Activated B cell treated with CpG ODN at 0.5 μM for 24 hours (primary cell): Measurements from ENCODE around the gene WDR70. TPM values are rescaled to one million over a fixed set of nuclear protein-coding genes. Genes with fewer than 3 reads are reported as not detected.

Experiments
- ATAC-seq: fragments of 200-7000 bp; cut with Tn5 transposase; one replicate; pipeline ENCODE4 v1.10.0; 2021; ENCODE audit warnings: low read depth, mild to moderate bottlenecking, moderate library complexity
- CTCF ChIA-PET: fragments of 350-600 bp; sonication (Branson Sonifier 250); formaldehyde crosslinking; loops from one replicate; lab custom pipeline; 2021; ENCODE audit warnings: antibody characterized with exemption; lab: Charles Lee
- POLR2A ChIA-PET: fragments of 350-600 bp; sonication (Branson Sonifier 250); formaldehyde crosslinking; loops from one replicate; lab custom pipeline; 2021; ENCODE audit warnings: antibody characterized with exemption; lab: Charles Lee
- DNase-seq: peaks from one replicate; pipeline ENCODE4 v3.0.0; 2022
- H3K27ac Mint-ChIP-seq: one replicate; pipeline ENCODE4 v1.8.0; 2020; ENCODE audit warnings: mixed read lengths
- H3K27me3 Mint-ChIP-seq: one replicate; pipeline ENCODE4 v1.8.0; 2021; ENCODE audit warnings: mixed read lengths
- H3K36me3 Mint-ChIP-seq: one replicate; pipeline ENCODE4 v1.8.0; 2021; ENCODE audit warnings: low read depth, mixed read lengths
- H3K4me1 Mint-ChIP-seq: one replicate; pipeline ENCODE4 v1.8.0; 2021; ENCODE audit warnings: mixed read lengths
- H3K4me3 Mint-ChIP-seq: one replicate; pipeline ENCODE4 v1.8.0; 2020; ENCODE audit warnings: mild to moderate bottlenecking, mixed read lengths
- H3K9me3 Mint-ChIP-seq: one replicate; pipeline ENCODE4 v1.8.0; 2020; ENCODE audit warnings: mixed read lengths
- CTCF ChIP-seq: fragments of 200-600 bp; IDR thresholded peaks from one replicate; pipeline ENCODE4 v1.8.0; 2022; ENCODE audit warnings: antibody characterized with exemption, mild to moderate bottlenecking
- intact Hi-C: fragments of 100-400 bp; cut with micrococcal nuclease; formaldehyde crosslinking; loops from one replicate; pipeline ENCODE4 v1.15.1; 2024
- total RNA-seq: library from RNA; stranded (reverse); gene quantifications from 2 replicates; pipeline ENCODE4 v1.2.3, GENCODE V29; 2022

WDR70 gene
- total RNA-seq, 1 donor from 2014 or later = 58.6 TPM

DNA sequence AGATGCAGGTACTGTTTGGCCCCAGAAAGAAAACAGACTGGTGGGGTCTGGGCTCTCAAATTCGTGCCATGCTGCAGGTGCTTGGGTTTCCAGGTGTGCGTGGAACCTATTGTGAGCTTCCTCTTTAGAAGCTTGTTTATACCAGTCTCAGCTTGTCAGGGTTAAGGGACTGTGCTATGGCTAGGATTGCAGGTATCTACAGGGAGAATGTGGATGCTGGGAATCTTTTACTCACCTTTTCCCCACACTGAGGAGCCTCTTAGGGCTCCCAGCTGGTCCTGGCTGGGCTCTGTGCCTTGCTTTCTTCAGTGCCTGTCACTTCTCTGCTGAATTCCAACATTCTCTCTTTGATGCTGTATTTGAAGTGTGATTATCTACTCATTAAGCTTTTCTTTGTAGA, 111.8 kb downstream of the WDR70 start:
- DNase-seq (no peak), ATAC-seq (no peak)
- Mint-ChIP-seq H3K27ac (no peak overlapping the region), H3K36me3 (peaks cover 58% of the 10 kb centered on the region), H3K4me1 (no peaks in the 10 kb centered on the region), H3K4me3 (no peak overlapping the region), H3K27me3 (no peaks in the 10 kb centered on the region), H3K9me3 (peaks cover 12% of the 10 kb centered on the region)
- intact Hi-C loops = no loop called here
- no peak for TF ChIP-seq CTCF
- CTCF ChIA-PET = no interaction called here
- POLR2A ChIA-PET = no interaction called here

GRCh38 chr5:37492778-37493555, 113.8 kb downstream of the WDR70 start:
- no peak overlapping the region for H3K27ac Mint-ChIP-seq
- DNase-seq (no peak), ATAC-seq (no peak)
- intact Hi-C loops = no loop called here
- H3K9me3 Mint-ChIP-seq = peaks cover 7% of the 10 kb centered on the region
- no peak for TF ChIP-seq CTCF
- H3K4me3 Mint-ChIP-seq = no peak overlapping the region
- H3K36me3 Mint-ChIP-seq = peaks cover 57% of the 10 kb centered on the region
- H3K4me1 Mint-ChIP-seq = no peaks in the 10 kb centered on the region
- POLR2A ChIA-PET = no interaction called here
- CTCF ChIA-PET = no interaction called here
- H3K27me3 Mint-ChIP-seq = no peaks in the 10 kb centered on the region

DNA sequence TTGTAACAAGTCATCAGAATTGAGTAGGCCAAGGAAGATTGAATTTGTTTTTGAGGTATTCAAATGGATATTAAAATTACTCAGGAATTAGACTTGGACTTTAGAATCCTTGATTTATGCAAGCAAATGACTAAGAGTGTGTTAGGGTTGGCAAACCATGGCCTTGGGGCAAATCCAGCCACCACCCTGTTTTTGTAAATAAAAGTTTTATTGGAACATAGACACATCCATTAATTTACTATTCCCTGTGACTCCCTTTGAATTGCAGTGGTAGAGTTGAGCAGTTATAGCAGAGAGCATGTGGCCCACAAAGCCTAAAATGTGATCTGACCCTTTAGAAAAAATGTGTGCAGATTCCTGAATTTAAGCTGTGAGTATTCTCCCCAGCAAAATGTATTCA, 115.6 kb downstream of the WDR70 start:
- H3K9me3 Mint-ChIP-seq = no peaks in the 10 kb centered on the region
- ChIA-PET POLR2A (no interaction called here), CTCF (no interaction called here)
- peaks cover 57% of the 10 kb centered on the region for H3K36me3 Mint-ChIP-seq
- ATAC-seq = no peak
- H3K27ac Mint-ChIP-seq = no peak overlapping the region
- H3K4me3 Mint-ChIP-seq = no peak overlapping the region
- intact Hi-C loops = no loop called here
- no peaks in the 10 kb centered on the region for H3K27me3 Mint-ChIP-seq
- no peak for TF ChIP-seq CTCF
- no peaks in the 10 kb centered on the region for H3K4me1 Mint-ChIP-seq
- DNase-seq = no peak

GRCh38 chr5:37495210-37495609, 116.1 kb downstream of the WDR70 start:
- H3K9me3 Mint-ChIP-seq = no peaks in the 10 kb centered on the region
- no peaks in the 10 kb centered on the region for H3K27me3 Mint-ChIP-seq
- ATAC-seq (no peak), DNase-seq (no peak)
- TF ChIP-seq CTCF = no peak
- ChIA-PET POLR2A (no interaction called here), CTCF (no interaction called here)
- H3K27ac Mint-ChIP-seq = no peak overlapping the region
- peaks cover 54% of the 10 kb centered on the region for H3K36me3 Mint-ChIP-seq
- intact Hi-C loops = no loop called here
- no peak overlapping the region for H3K4me3 Mint-ChIP-seq
- H3K4me1 Mint-ChIP-seq = no peaks in the 10 kb centered on the region

DNA sequence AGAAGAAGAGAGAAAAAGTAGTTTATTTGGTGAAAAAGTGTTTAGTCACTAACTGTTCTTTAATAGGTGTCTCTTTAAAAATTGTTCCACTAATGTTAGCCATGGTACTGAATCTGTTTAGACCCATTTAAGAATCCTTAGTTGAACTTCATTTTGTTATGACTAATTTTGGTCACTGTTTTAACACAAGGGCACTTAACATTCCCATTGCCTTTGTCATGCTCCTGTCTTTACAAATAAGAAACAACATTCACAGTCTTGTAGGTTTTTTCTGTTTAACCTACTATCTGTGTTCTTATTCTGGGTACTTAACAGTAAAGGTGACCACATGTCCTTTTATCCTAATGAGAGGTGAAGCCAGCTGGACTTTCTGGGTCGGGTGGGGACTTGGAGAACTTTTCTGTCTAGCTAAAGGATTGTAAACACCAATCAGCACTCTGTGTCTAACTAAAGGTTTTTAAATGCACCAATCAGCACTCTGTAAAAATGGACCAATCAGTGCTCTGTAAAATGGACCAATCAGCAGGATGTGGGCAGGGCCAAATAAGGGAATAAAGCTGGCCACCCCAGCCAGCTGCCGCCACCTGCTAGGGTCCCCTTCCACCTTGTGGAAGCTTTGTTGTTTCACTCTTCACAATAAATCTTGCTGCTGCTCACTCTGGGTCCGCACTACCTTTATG, 116.7 kb downstream of the WDR70 start:
- intact Hi-C loops = no loop called here
- no peak for TF ChIP-seq CTCF
- no peaks in the 10 kb centered on the region for H3K9me3 Mint-ChIP-seq
- no peaks in the 10 kb centered on the region for H3K27me3 Mint-ChIP-seq
- POLR2A ChIA-PET = no interaction called here
- ATAC-seq (no peak), DNase-seq (no peak)
- no peaks in the 10 kb centered on the region for H3K4me1 Mint-ChIP-seq
- CTCF ChIA-PET = no interaction called here
- H3K36me3 Mint-ChIP-seq = peaks cover 54% of the 10 kb centered on the region
- H3K4me3 Mint-ChIP-seq = no peak overlapping the region
- no peak overlapping the region for H3K27ac Mint-ChIP-seq
